HepG2 (cell line): ENCODE results near the gene MRPL57. TPM values are rescaled to one million over a fixed set of nuclear protein-coding genes. Genes with fewer than 3 reads are reported as not detected.

ENCODE experiments used
- ATAC-seq: fragments of 200-7000 bp; cut with Tn5 transposase; 3 replicates; pipeline ENCODE4 v1.9.1; 2020; ENCODE audit warnings: mild to moderate bottlenecking, moderate library complexity
- BruUV-seq: library from RNA; stranded (reverse); fragments of 400-500 nt; replicated peaks from 2 replicates; lab custom pipeline; 2021; lab: Mats Ljungman, UMichigan
- CTCF ChIA-PET: fragments of 300-600 bp; formaldehyde crosslinking; extraction: SDS; loops from one replicate; lab custom pipeline; 2021; ENCODE audit warnings: low total read pairs, inconsistent platforms, low intra/inter-chr PET ratio; lab: Yijun Ruan, JAX
- POLR2A ChIA-PET: fragments of 350-600 bp; sonication (Branson Sonifier 250); formaldehyde crosslinking; loops from one replicate; lab custom pipeline; 2020; ENCODE audit warnings: antibody characterized with exemption, inconsistent platforms; lab: Yijun Ruan, JAX
- DNase-seq: peaks from one replicate; pipeline ENCODE4 v3.0.0-alpha.2; 2015; ENCODE audit warnings: low spot score
- FAIRE-seq: peaks from 3 replicates; lab custom pipeline; 2011; peaks lifted over from hg19 to GRCh38; lab: Jason Lieb, UNC
- H2AFZ ChIP-seq: one replicate; pipeline ENCODE4 v1.6.1; 2011; ENCODE audit warnings: low read length, inconsistent platforms
- H3K27ac ChIP-seq: fragments of 300-600 bp; 3 replicates; pipeline ENCODE4 v1.8.0; 2011; ENCODE audit warnings: mixed run types, mild to moderate bottlenecking, mixed read lengths, low read length, inconsistent platforms; ENCODE audit not compliant: insufficient read depth; ENCODE audit errors: extremely low read length
- H3K27me3 ChIP-seq, 2 experiments: fragments of 200-600 bp in 1 of 2; 2 replicates in 1 of 2; 3 replicates in 1 of 2; pipeline versions ENCODE4 v1.6.0 to v1.8.0; 2011; ENCODE audit warnings: low read length in 2 of 2, mild to moderate bottlenecking in 2 of 2, moderate library complexity in 2 of 2, inconsistent platforms in 1 of 2; ENCODE audit not compliant: insufficient read depth in 2 of 2, control insufficient read depth in 1 of 2
- H3K36me3 ChIP-seq, 2 experiments: fragments of 200-600 bp in 1 of 2; replicated peaks in 1 of 2; 2 replicates in 1 of 2; 3 replicates in 1 of 2; pipeline versions ENCODE4 v1.5.1 to v1.8.0; 2011; ENCODE audit warnings: low read length in 2 of 2, inconsistent platforms in 1 of 2; ENCODE audit not compliant: insufficient read depth in 2 of 2, control insufficient read depth in 1 of 2
- H3K4me1 ChIP-seq: 2 replicates; pipeline ENCODE4 v1.5.1; 2012; ENCODE audit warnings: low read length, inconsistent platforms; ENCODE audit not compliant: insufficient read depth
- H3K4me2 ChIP-seq: 2 replicates; pipeline ENCODE4 v1.6.0; 2011; ENCODE audit warnings: low read depth, low read length, inconsistent platforms
- H3K4me3 ChIP-seq, 3 experiments: fragments of 200-600 bp in 1 of 3; sonication (generic), shearing (Covaris generic) in 1 of 3; replicated peaks in 1 of 3; 2 replicates each; pipeline ENCODE4 v1.5.1; 2011 to 2016; ENCODE audit warnings: low read length in 3 of 3, inconsistent platforms in 2 of 3, low read depth in 2 of 3, mild to moderate bottlenecking in 2 of 3, control low read depth in 1 of 3, mixed read lengths in 1 of 3; ENCODE audit not compliant: insufficient read depth in 1 of 3
- H3K79me2 ChIP-seq: one replicate; pipeline ENCODE4 v1.6.1; 2011; ENCODE audit warnings: low read length, inconsistent platforms; ENCODE audit not compliant: insufficient read depth
- H3K9ac ChIP-seq: 2 replicates; pipeline ENCODE4 v1.6.0; 2011; ENCODE audit warnings: mild to moderate bottlenecking, low read depth, low read length, inconsistent platforms; ENCODE audit not compliant: insufficient read depth
- H3K9me3 ChIP-seq: 2 replicates; pipeline ENCODE4 v1.5.1; 2012; ENCODE audit warnings: mild to moderate bottlenecking, low read length
- H4K20me1 ChIP-seq: 2 replicates; pipeline ENCODE4 v1.6.0; 2011; ENCODE audit warnings: inconsistent platforms, mild to moderate bottlenecking, low read length, moderate library complexity; ENCODE audit not compliant: insufficient read depth
- FLYWCH1 ChIP-seq: sonication (generic); formaldehyde crosslinking; IDR thresholded peaks from 2 replicates; pipeline ENCODE4 v1.8.1; 2023; ENCODE audit warnings: mild to moderate bottlenecking, missing genetic modification reagents
- FOXP4 ChIP-seq: sonication (generic); formaldehyde crosslinking; IDR thresholded peaks from 2 replicates; pipeline ENCODE4 v1.4.0; 2020; ENCODE audit warnings: missing genetic modification reagents
- NONO ChIP-seq, 2 experiments: fragments of 450-650 bp in 1 of 2; sonication (generic) in 1 of 2; formaldehyde crosslinking in 1 of 2; IDR thresholded peaks in 1 of 2; conservative IDR thresholded peaks in 1 of 2; 2 replicates each; pipeline versions ENCODE4 v1.6.1 to v1.8.0; 2017 to 2022; ENCODE audit warnings: mild to moderate bottlenecking in 1 of 2, missing genetic modification reagents in 1 of 2, moderate library complexity in 1 of 2
- TBX2 ChIP-seq: sonication (generic); formaldehyde crosslinking; IDR thresholded peaks from 2 replicates; pipeline ENCODE4 v1.5.0; 2020; ENCODE audit warnings: missing genetic modification reagents, mild to moderate bottlenecking, borderline replicate concordance
- ZFP1 ChIP-seq: IDR thresholded peaks from 2 replicates; pipeline ENCODE4 v1.6.1; 2016
- ZKSCAN5 ChIP-seq: sonication (generic); formaldehyde crosslinking; IDR thresholded peaks from 2 replicates; pipeline ENCODE4 v1.5.1; 2020; ENCODE audit warnings: mild to moderate bottlenecking, missing genetic modification reagents
- ZNF17 ChIP-seq: sonication (generic); formaldehyde crosslinking; IDR thresholded peaks from 2 replicates; pipeline ENCODE4 v1.5.0; 2020; ENCODE audit warnings: mild to moderate bottlenecking, missing genetic modification reagents
- ZNF20 ChIP-seq: sonication (generic); formaldehyde crosslinking; IDR thresholded peaks from 2 replicates; pipeline ENCODE4 v1.4.0; 2020; ENCODE audit warnings: mild to moderate bottlenecking, moderate library complexity, missing genetic modification reagents
- ZNF207 ChIP-seq: fragments of 450-650 bp; IDR thresholded peaks from 2 replicates; pipeline ENCODE4 v1.6.1; 2016; ENCODE audit warnings: antibody characterized with exemption, borderline replicate concordance
- ZNF253 ChIP-seq: sonication (generic); formaldehyde crosslinking; IDR thresholded peaks from 2 replicates; pipeline ENCODE4 v1.8.0; 2022; ENCODE audit warnings: mild to moderate bottlenecking, missing genetic modification reagents, borderline replicate concordance
- ZNF34 ChIP-seq: sonication (generic); formaldehyde crosslinking; IDR thresholded peaks from 2 replicates; pipeline ENCODE4 v1.4.0; 2020; ENCODE audit warnings: mild to moderate bottlenecking, missing genetic modification reagents, borderline replicate concordance
- ZNF431 ChIP-seq: sonication (generic); formaldehyde crosslinking; IDR thresholded peaks from 2 replicates; pipeline ENCODE4 v1.9.0; 2022; ENCODE audit warnings: missing genetic modification reagents, low read depth, mild to moderate bottlenecking, borderline replicate concordance
- ZNF615 ChIP-seq: sonication (generic); formaldehyde crosslinking; IDR thresholded peaks from 2 replicates; pipeline ENCODE4 v1.5.0; 2020; ENCODE audit warnings: mild to moderate bottlenecking, missing genetic modification reagents, borderline replicate concordance
- ZNF616 ChIP-seq: sonication (generic); formaldehyde crosslinking; IDR thresholded peaks from 2 replicates; pipeline ENCODE4 v1.5.0; 2020; ENCODE audit warnings: low read depth, mild to moderate bottlenecking, missing genetic modification reagents
- WGBS: methylation state at CpG from one replicate; pipeline ENCODE4 v1.1.6; 2017; ENCODE audit warnings: low lambda C conversion rate; 5-methylcytosine and 5-hydroxymethylcytosine counted together
- in situ Hi-C: cut with HindIII; loops from 2 replicates; pipeline ENCODE4 v1.10.0; 2017; ENCODE audit warnings: low pct_unique_long_range_greater_than_20kb; ENCODE audit not compliant: extremely low pct_ligation_motif_present
- intact Hi-C: fragments of 100-400 bp; cut with micrococcal nuclease; formaldehyde crosslinking; loops from one replicate; pipeline ENCODE4 v1.10.0; 2022; ENCODE audit not compliant: unreplicated experiment
- polyA plus RNA-seq, 8 experiments: library from polyadenylated mRNA; depleted of rRNA in 3 of 8; stranded (reverse) in 7 of 8; unstranded in 1 of 8; fragments of >200 nt; fragmentation: Illumina TruSeq in 4 of 8; extraction: Trizol in 4 of 8; gene quantifications; 2 replicates each; pipeline versions ENCODE4 v1.2.1 to v1.2.3, GENCODE V29; 2011 to 2016; ENCODE audit warnings: low read depth in 4 of 8, missing spikeins in 1 of 8, mixed read lengths in 1 of 8; ENCODE audit not compliant: insufficient read depth in 1 of 8
- total RNA-seq, 5 experiments: library from RNA; depleted of rRNA; stranded (reverse); fragments of >200 nt; fragmentation: Illumina TruSeq; extraction: Trizol; gene quantifications; 2 replicates each; pipeline ENCODE4 v1.2.3, GENCODE V29; 2016; ENCODE audit warnings: low read depth in 1 of 5
- TF ChIP-seq, protein P1 (sequence below): sonication (generic); formaldehyde crosslinking; IDR thresholded peaks from 2 replicates; pipeline ENCODE4 v1.4.0; 2020; ENCODE audit warnings: missing genetic modification reagents

Gene MRPL57
- total and polyA plus RNA-seq, 2 of the 13 experiments (the other 11 are each of a cell fraction or from before 2014, with no cell fraction given), result 19.5 to 35.2 TPM

DNA sequence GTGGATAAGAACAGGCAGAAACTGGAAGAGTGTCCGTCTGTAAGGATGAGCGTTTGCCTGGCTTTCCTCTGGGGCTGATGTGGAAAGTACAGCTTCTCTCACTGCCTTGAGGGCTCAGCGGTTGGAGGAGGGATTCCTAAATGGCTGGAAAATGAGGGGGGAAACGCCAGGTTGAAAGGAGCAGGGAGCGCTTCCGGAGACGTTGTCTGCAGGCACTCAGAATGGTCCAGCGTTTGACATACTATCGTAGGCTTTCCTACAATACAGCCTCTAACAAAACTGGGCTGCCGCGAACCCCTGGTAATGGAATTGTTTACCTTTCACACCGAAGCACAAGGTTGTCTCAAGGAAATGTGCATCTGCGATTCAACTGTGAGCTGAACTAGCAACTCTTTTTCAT lies 39.9 kb downstream of the MRPL57 start:
- H3K27ac ChIP-seq, result no peak overlapping the region
- no peaks in the 10 kb centered on the region for H4K20me1 ChIP-seq
- in situ Hi-C loops, result no loop called here
- 0 out of 6 replicates have a peak overlapping the region, but pooled peaks of 1 of the 3 experiments have one; percentile 19 for H3K4me3 ChIP-seq
- H2AFZ ChIP-seq, result peak overlapping the region; percentile 40
- ATAC-seq, result no peak
- peaks cover 2 to 5% of the 10 kb centered on the region in 2 experiments; a peak in 1 of 5 replicates for H3K27me3 ChIP-seq
- no peak for TF ChIP-seq FOXP4 (CRISPR knock-in tag)
- no peak for TF ChIP-seq TBX2 (CRISPR knock-in tag)
- no peak for TF ChIP-seq ZNF20 (CRISPR knock-in tag)
- no peak for TF ChIP-seq ZNF431 (CRISPR knock-in tag)
- TF ChIP-seq ZNF253 (CRISPR knock-in tag), result no peak
- no peak for TF ChIP-seq FLYWCH1
- TF ChIP-seq ZKSCAN5, result no peak
- no peak for TF ChIP-seq ZNF207
- TF ChIP-seq ZNF34, result no peak
- TF ChIP-seq ZNF17 (CRISPR knock-in tag), result no peak
- TF ChIP-seq, protein P1, sequence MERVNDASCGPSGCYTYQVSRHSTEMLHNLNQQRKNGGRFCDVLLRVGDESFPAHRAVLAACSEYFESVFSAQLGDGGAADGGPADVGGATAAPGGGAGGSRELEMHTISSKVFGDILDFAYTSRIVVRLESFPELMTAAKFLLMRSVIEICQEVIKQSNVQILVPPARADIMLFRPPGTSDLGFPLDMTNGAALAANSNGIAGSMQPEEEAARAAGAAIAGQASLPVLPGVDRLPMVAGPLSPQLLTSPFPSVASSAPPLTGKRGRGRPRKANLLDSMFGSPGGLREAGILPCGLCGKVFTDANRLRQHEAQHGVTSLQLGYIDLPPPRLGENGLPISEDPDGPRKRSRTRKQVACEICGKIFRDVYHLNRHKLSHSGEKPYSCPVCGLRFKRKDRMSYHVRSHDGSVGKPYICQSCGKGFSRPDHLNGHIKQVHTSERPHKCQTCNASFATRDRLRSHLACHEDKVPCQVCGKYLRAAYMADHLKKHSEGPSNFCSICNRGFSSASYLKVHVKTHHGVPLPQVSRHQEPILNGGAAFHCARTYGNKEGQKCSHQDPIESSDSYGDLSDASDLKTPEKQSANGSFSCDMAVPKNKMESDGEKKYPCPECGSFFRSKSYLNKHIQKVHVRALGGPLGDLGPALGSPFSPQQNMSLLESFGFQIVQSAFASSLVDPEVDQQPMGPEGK (CRISPR knock-in tag), result no peak
- TF ChIP-seq ZNF616 (CRISPR knock-in tag), result no peak
- no peak for TF ChIP-seq ZNF615 (CRISPR knock-in tag)
- TF ChIP-seq NONO (IDR thresholded peaks at IDR 0.05), result no peak
- TF ChIP-seq NONO (CRISPR knock-in tag; conservative IDR thresholded peaks at IDR 0.05), result no peak
- TF ChIP-seq ZFP1 (CRISPR knock-in tag), result no peak
- TF ChIP-seq, all 625 proteins: peak for 0
- ChIA-PET POLR2A (no interaction called here), CTCF (no interaction called here)
- Histone ChIP-seq H3K4me2 (peak overlapping the region; percentile 62), H3K79me2 (no peaks in the 10 kb centered on the region), H3K9ac (no peak overlapping the region), H3K9me3 (peaks cover 7% of the 10 kb centered on the region), H3K4me1 (peaks cover 7% of the 10 kb centered on the region; the same call in 1 of the 2 replicates), H3K36me3 (no peaks in the 10 kb centered on the region)
- intact Hi-C loops, result no loop called here
- no peak for DNase-seq
- no peak for FAIRE-seq
- no TSS peak for BruUV-seq
- 5% methylated on average over 12 of the region's 13 CpGs for WGBS
